GM12878 (cell line): Measurements from ENCODE around the gene PPM1N. TPM values are rescaled to one million over a fixed set of nuclear protein-coding genes. Genes with fewer than 3 reads are reported as not detected.

Experiments
- ATAC-seq: fragments of 200-7000 bp; cut with Tn5 transposase; 3 replicates; pipeline ENCODE4 v1.9.1; 2020; ENCODE audit warnings: mild to moderate bottlenecking, moderate library complexity
- BruUV-seq: library from RNA; stranded (reverse); fragments of 400-500 nt; replicated peaks from 2 replicates; lab custom pipeline; 2021; lab: Mats Ljungman, UMichigan
- CTCF ChIA-PET: fragments of 300-600 bp; sonication (Branson Sonifier 250); formaldehyde crosslinking; extraction: SDS; loops from one replicate; lab custom pipeline; 2021; ENCODE audit warnings: inconsistent platforms; lab: Yijun Ruan, JAX
- POLR2A ChIA-PET: fragments of 350-600 bp; formaldehyde crosslinking; extraction: SDS; loops from one replicate; lab custom pipeline; 2021; ENCODE audit warnings: inconsistent platforms; lab: Charles Lee
- RAD21 ChIA-PET: fragments of 300-600 bp; sonication (Branson Sonifier 250); formaldehyde crosslinking; loops from one replicate; lab custom pipeline; 2023; ENCODE audit warnings: antibody characterized with exemption; ENCODE audit not compliant: unreplicated experiment; lab: Charles Lee
- SMC1A ChIA-PET: fragments of 300-600 bp; sonication (Branson Sonifier 250); formaldehyde crosslinking; loops from one replicate; lab custom pipeline; 2023; ENCODE audit not compliant: unreplicated experiment, uncharacterized antibody; lab: Charles Lee
- DNase-seq: peaks from one replicate; pipeline ENCODE4 v3.0.0-alpha.2; 2011; ENCODE audit warnings: low read depth, low spot score
- FAIRE-seq: peaks from 3 replicates; lab custom pipeline; 2011; peaks lifted over from hg19 to GRCh38; lab: Jason Lieb, UNC
- H2AFZ ChIP-seq: 2 replicates; pipeline ENCODE4 v1.6.0; 2011; ENCODE audit warnings: low read depth, low read length, control low read depth; ENCODE audit not compliant: control insufficient read depth
- H3K27ac ChIP-seq: 2 replicates; pipeline ENCODE4 v1.5.1; 2011; ENCODE audit warnings: control low read depth; ENCODE audit not compliant: control insufficient read depth, insufficient read depth
- H3K27me3 ChIP-seq, 2 experiments: replicated peaks in 1 of 2; 2 replicates each; pipeline versions ENCODE4 v1.6.0 to v1.6.1; 2011; ENCODE audit warnings: low read length in 1 of 2; ENCODE audit not compliant: control insufficient read depth in 2 of 2, insufficient read depth in 2 of 2
- H3K36me3 ChIP-seq, 2 experiments: 2 replicates each; pipeline ENCODE4 v1.5.1; 2011; ENCODE audit warnings: low read length in 1 of 2; ENCODE audit not compliant: control insufficient read depth in 2 of 2, insufficient read depth in 2 of 2
- H3K4me1 ChIP-seq: 2 replicates; pipeline ENCODE4 v1.6.1; 2011; ENCODE audit warnings: mild to moderate bottlenecking, low read length, moderate library complexity, mixed read lengths; ENCODE audit not compliant: control insufficient read depth, insufficient read depth
- H3K4me2 ChIP-seq: 2 replicates; pipeline ENCODE4 v1.6.0; 2011; ENCODE audit warnings: control low read depth; ENCODE audit not compliant: control insufficient read depth, insufficient read depth
- H3K4me3 ChIP-seq: fragments of 200-600 bp; sonication (generic); 2 replicates; pipeline ENCODE4 v1.5.1; 2016
- H3K79me2 ChIP-seq: 2 replicates; pipeline ENCODE4 v1.6.0; 2011; ENCODE audit warnings: low read length; ENCODE audit not compliant: control insufficient read depth, insufficient read depth
- H3K9ac ChIP-seq: 2 replicates; pipeline ENCODE4 v1.8.0; 2011; ENCODE audit warnings: low read length, control low read depth, mixed read lengths; ENCODE audit not compliant: control insufficient read depth, insufficient read depth
- H3K9me3 ChIP-seq: replicated peaks from 3 replicates; pipeline ENCODE4 v1.5.1; 2011; ENCODE audit warnings: mild to moderate bottlenecking, low read length; ENCODE audit not compliant: control insufficient read depth, insufficient read depth
- H4K20me1 ChIP-seq: 2 replicates; pipeline ENCODE4 v1.6.0; 2011; ENCODE audit not compliant: control insufficient read depth, insufficient read depth
- BCLAF1 ChIP-seq: fragments of 450-650 bp; IDR thresholded peaks from 2 replicates; pipeline ENCODE4 v1.6.1; 2017; ENCODE audit warnings: antibody characterized with exemption, mild to moderate bottlenecking, moderate library complexity
- BHLHE40 ChIP-seq, 2 experiments: fragments of 450-650 bp in 1 of 2; IDR thresholded peaks; 2 replicates each; pipeline ENCODE4 v1.6.1; 2011 to 2017; ENCODE audit warnings: low read depth in 2 of 2, borderline replicate concordance in 1 of 2, improper control_type of control experiment in 1 of 2, low read length in 1 of 2, mild to moderate bottlenecking in 1 of 2
- CHD2 ChIP-seq: IDR thresholded peaks from 2 replicates; pipeline ENCODE4 v1.6.1; 2011; ENCODE audit warnings: low read depth, low read length, improper control_type of control experiment, borderline replicate concordance
- ETV6 ChIP-seq, 2 experiments: fragments of 450-650 bp in 1 of 2; IDR thresholded peaks in 1 of 2; conservative IDR thresholded peaks in 1 of 2; 2 replicates each; pipeline ENCODE4 v1.6.1; 2014; ENCODE audit warnings: antibody characterized with exemption in 1 of 2, borderline replicate concordance in 1 of 2, low read depth in 1 of 2, mild to moderate bottlenecking in 1 of 2, moderate library complexity in 1 of 2
- HCFC1 ChIP-seq: fragments of 150-350 bp; IDR thresholded peaks from 2 replicates; pipeline ENCODE4 v1.6.1; 2014; ENCODE audit warnings: low read length
- KAT2A ChIP-seq: conservative IDR thresholded peaks from 2 replicates; pipeline ENCODE4 v1.6.1; 2011; ENCODE audit warnings: low read depth, low read length; ENCODE audit not compliant: control insufficient read depth
- MLLT1 ChIP-seq: fragments of 450-650 bp; IDR thresholded peaks from 2 replicates; pipeline ENCODE4 v1.6.1; 2016; ENCODE audit warnings: mild to moderate bottlenecking
- NFYB ChIP-seq: IDR thresholded peaks from 2 replicates; pipeline ENCODE4 v1.6.1; 2011; ENCODE audit warnings: low read depth, mild to moderate bottlenecking, low read length, improper control_type of control experiment, moderate library complexity; ENCODE audit not compliant: insufficient read depth
- NRF1 ChIP-seq: conservative IDR thresholded peaks from 2 replicates; pipeline ENCODE4 v1.6.1; 2011; ENCODE audit warnings: mild to moderate bottlenecking, low read depth, low read length, improper control_type of control experiment
- PKNOX1 ChIP-seq: fragments of 450-650 bp; IDR thresholded peaks from 2 replicates; pipeline ENCODE4 v1.6.1; 2016; ENCODE audit warnings: mild to moderate bottlenecking
- PML ChIP-seq: IDR thresholded peaks from 2 replicates; pipeline ENCODE4 v1.6.1; 2012; ENCODE audit warnings: low read length, inconsistent platforms
- SPI1 ChIP-seq: IDR thresholded peaks from 2 replicates; pipeline ENCODE4 v1.6.1; 2011; ENCODE audit warnings: low read depth, mild to moderate bottlenecking, low read length, moderate library complexity, borderline replicate concordance; ENCODE audit not compliant: insufficient read depth
- STAT3 ChIP-seq: IDR thresholded peaks from 2 replicates; pipeline ENCODE4 v1.6.1; 2011; ENCODE audit warnings: low read depth, low read length, improper control_type of control experiment
- TBL1XR1 ChIP-seq: IDR thresholded peaks from 2 replicates; pipeline ENCODE4 v1.6.1; 2012; ENCODE audit warnings: low read depth, low read length, improper control_type of control experiment
- TCF12 ChIP-seq: IDR thresholded peaks from 2 replicates; pipeline ENCODE4 v1.6.1; 2011; ENCODE audit warnings: low read depth, mild to moderate bottlenecking, low read length
- ZNF24 ChIP-seq: fragments of 450-650 bp; IDR thresholded peaks from 2 replicates; pipeline ENCODE4 v1.6.1; 2017; ENCODE audit warnings: antibody characterized with exemption, mild to moderate bottlenecking
- ZNF384 ChIP-seq: IDR thresholded peaks from 2 replicates; pipeline ENCODE4 v1.6.1; 2012; ENCODE audit warnings: low read depth, mild to moderate bottlenecking, low read length, improper control_type of control experiment, borderline replicate concordance
- WGBS: methylation state at CpG from one replicate; pipeline ENCODE4 v1.1.6; 2016; ENCODE audit warnings: low lambda C conversion rate; ENCODE audit not compliant: insufficient replicate concordance, insufficient coverage; ENCODE audit errors: missing lambda C conversion rate; 5-methylcytosine and 5-hydroxymethylcytosine counted together
- in situ Hi-C: fragments of 300-500 bp; cut with MboI; formaldehyde crosslinking; loops from 9 replicates; pipeline ENCODE4 v1.14.3; 2018; ENCODE audit warnings: mixed read lengths
- intact Hi-C: fragments of 100-400 bp; cut with micrococcal nuclease; formaldehyde crosslinking; loops from one replicate; pipeline ENCODE4 v1.14.2; 2022; ENCODE audit not compliant: unreplicated experiment
- polyA plus RNA-seq, 11 experiments: library from polyadenylated mRNA; depleted of rRNA in 4 of 11; unstranded in 6 of 11; stranded (reverse) in 5 of 11; fragments of >200 nt; fragmentation: Nextera tagmentation in 4 of 11; fragmentation: Illumina TruSeq in 1 of 11; extraction: Ambion mirVana in 4 of 11; extraction: Trizol in 1 of 11; gene quantifications; 1 replicate in 1 of 11; 2 replicates in 10 of 11; pipeline versions ENCODE4 v1.2.1 to v1.2.3, GENCODE V29; 2011 to 2016; ENCODE audit warnings: inconsistent platforms in 2 of 11, missing spikeins in 2 of 11, low read depth in 1 of 11
- total RNA-seq, 4 experiments: library from RNA; depleted of rRNA in 3 of 4; stranded (reverse); fragments of >200 nt in 3 of 4; fragmentation: Illumina TruSeq in 1 of 4; extraction: Trizol in 1 of 4; gene quantifications; 2 replicates each; pipeline versions ENCODE4 v1.2.1 to v1.2.3, GENCODE V29; 2013 to 2021

The PPM1N gene
- total and polyA plus RNA-seq, 10 of the 15 experiments (the other 5 are each of a cell fraction or from before 2014, with no cell fraction given): 1.6 to 5.4 (median 3.7) TPM

DNA sequence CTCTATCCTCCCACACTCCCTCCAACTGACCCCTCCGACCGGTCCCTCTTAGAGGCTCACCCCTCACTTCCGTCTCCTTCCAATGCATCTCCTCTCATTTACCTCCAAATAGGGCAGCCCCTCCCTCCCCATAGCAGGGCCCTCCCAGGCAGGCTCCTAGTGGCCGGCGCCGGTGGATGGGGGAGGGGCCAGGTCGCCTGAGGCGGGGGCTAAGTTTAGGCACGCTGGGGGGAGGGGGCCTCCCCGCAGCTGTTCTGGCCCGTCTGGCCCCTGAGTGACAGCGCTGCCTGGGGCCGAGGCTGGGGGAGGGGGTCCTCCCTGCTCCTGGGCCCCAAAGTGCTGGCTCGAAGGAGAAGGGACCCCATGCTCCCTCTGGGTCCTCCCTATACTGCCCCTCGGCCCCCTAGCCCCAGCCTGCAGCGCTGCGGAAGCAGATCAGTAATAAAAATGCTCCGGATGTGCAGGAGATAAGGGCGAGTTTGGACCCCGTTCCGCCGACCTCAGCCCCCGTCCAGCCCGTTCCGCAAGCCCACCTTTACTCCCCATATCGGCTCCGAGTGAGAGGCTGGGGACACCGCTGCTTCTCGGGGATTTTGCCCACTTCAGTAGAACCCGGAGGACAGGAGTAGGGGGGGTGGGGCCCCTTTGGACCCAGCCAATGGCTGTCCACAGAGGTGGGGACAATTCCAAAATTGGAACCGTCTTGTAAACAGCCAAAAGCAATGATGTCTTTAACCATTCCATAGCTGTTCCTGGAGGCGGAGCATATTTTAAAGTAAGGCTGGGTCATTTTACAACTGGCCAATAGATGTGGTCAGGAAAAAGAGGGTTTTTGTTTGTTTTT, 5.4 kb upstream of the PPM1N start:
- SMC1A ChIA-PET: interaction anchor here (1.1 kb wide), 1 partner anchor 18 kb away, joined by 3 read pairs; no protein-coding TSS in a partner anchor
- Histone ChIP-seq H2AFZ (peak overlapping the region; percentile 65), H3K79me2 (no peaks in the 10 kb centered on the region), H3K27ac (peak overlapping the region; percentile 7), H3K4me2 (peak overlapping the region; percentile 65), H3K27me3 (peaks cover 0 to 9% of the 10 kb centered on the region in 2 experiments; a peak in 3 of 4 replicates), H3K9ac (peak overlapping the region; percentile 36), H3K4me1 (peaks cover 5% of the 10 kb centered on the region), H3K36me3 (no peaks in the 10 kb centered on the region), H4K20me1 (peaks cover 6% of the 10 kb centered on the region; the same call in 1 of the 2 replicates), H3K9me3 (no peaks in the 10 kb centered on the region), H3K4me3 (peak overlapping the region; percentile 77)
- no TSS peak for BruUV-seq
- POLR2A ChIA-PET: no interaction called here
- RAD21 ChIA-PET: interaction anchor here (1.2 kb wide), 1 partner anchor 151 kb away, joined by 3 read pairs; no protein-coding TSS in a partner anchor
- WGBS: 5% methylated on average over 31 of the region's 32 CpGs
- DNase-seq: no peak
- FAIRE-seq: peak; percentile 44
- CTCF ChIA-PET: interaction anchor here (1.3 to 1.9 kb wide), 5 partner anchors 14 to 148 kb away, joined by 3 to 6 read pairs (median 4); no protein-coding TSS in a partner anchor
- intact Hi-C loops: no loop called here
- peak; percentile 70 for ATAC-seq
- in situ Hi-C loops: no loop called here
- no peak for TF ChIP-seq PML
- no peak for TF ChIP-seq STAT3
- no peak for TF ChIP-seq HCFC1
- no peak for TF ChIP-seq BCLAF1
- peak in 1 of 2 experiments; percentile 63; a peak in 2 of 4 replicates for TF ChIP-seq BHLHE40 (IDR thresholded peaks at IDR 0.05; ENCODE audit: borderline replicate concordance in 1 of 2, low read depth in 2 of 2, low read length in 1 of 2)
- TF ChIP-seq NFYB: peak; percentile 74
- peak; percentile 92 for TF ChIP-seq PKNOX1
- no peak for TF ChIP-seq ZNF24
- TF ChIP-seq KAT2A: no peak
- no peak for TF ChIP-seq TBL1XR1
- no peak for TF ChIP-seq ZNF384
- peak; percentile 27; the same call in 1 of the 2 replicates for TF ChIP-seq CHD2
- no peak for TF ChIP-seq SPI1
- peak; percentile 74 for TF ChIP-seq TCF12
- no peak for TF ChIP-seq ETV6 (conservative IDR thresholded peaks at IDR 0.05 in 1 of 2, IDR thresholded peaks at IDR 0.05 in 1 of 2; ENCODE audit: borderline replicate concordance in 1 of 2, low read depth in 1 of 2)
- TF ChIP-seq NRF1: no peak
- TF ChIP-seq MLLT1: no peak
